WTC11 (cell line): ENCODE measurements around the gene RYR2. TPM values are rescaled to one million over a fixed set of nuclear protein-coding genes. Genes with fewer than 3 reads are reported as not detected.
A peak's percentile ranks its signal among the peaks of the same experiment; 100 is the strongest.
"Not testable (repeated sequence)": the region's sequence is repeated elsewhere in the genome, so short reads cannot be mapped to it uniquely, and the experiment has no call there.

Source experiments
- ATAC-seq: fragments of 200-7000 bp; cut with Tn5 transposase; 2 replicates; pipeline ENCODE4 v1.10.0; 2021; ENCODE audit warnings: mild to moderate bottlenecking, moderate library complexity
- CTCF ChIA-PET: fragments of 300-600 bp; sonication (Branson Sonifier 250); formaldehyde crosslinking; loops from one replicate; lab custom pipeline; 2021; ENCODE audit warnings: antibody characterized with exemption; lab: Charles Lee
- POLR2A ChIA-PET: fragments of 350-600 bp; sonication (Branson Sonifier 250); formaldehyde crosslinking; loops from one replicate; lab custom pipeline; 2021; ENCODE audit warnings: antibody characterized with exemption; lab: Charles Lee
- DNase-seq: peaks from one replicate; pipeline ENCODE4 v3.0.0; 2021; ENCODE audit warnings: low spot score
- H3K27ac Mint-ChIP-seq: 2 replicates; pipeline ENCODE4 v1.8.0; 2021; ENCODE audit warnings: mixed read lengths
- H3K27me3 Mint-ChIP-seq: 2 replicates; pipeline ENCODE4 v1.8.0; 2021; ENCODE audit warnings: low read depth, mild to moderate bottlenecking, moderate library complexity, mixed read lengths
- H3K36me3 Mint-ChIP-seq: 2 replicates; pipeline ENCODE4 v1.8.0; 2021; ENCODE audit warnings: mixed read lengths
- H3K4me1 Mint-ChIP-seq: 2 replicates; pipeline ENCODE4 v1.8.0; 2022; ENCODE audit warnings: mixed read lengths
- H3K4me3 Mint-ChIP-seq: 2 replicates; pipeline ENCODE4 v1.8.0; 2021; ENCODE audit warnings: mild to moderate bottlenecking, moderate library complexity, mixed read lengths
- H3K9me3 Mint-ChIP-seq: 2 replicates; pipeline ENCODE4 v1.8.0; 2021; ENCODE audit warnings: mixed read lengths
- MYBL2 ChIP-seq: sonication (generic); formaldehyde crosslinking; IDR thresholded peaks from 2 replicates; pipeline ENCODE4 v1.8.1; 2023; ENCODE audit warnings: mild to moderate bottlenecking, moderate library complexity, missing genetic modification reagents
- NFATC4 ChIP-seq: fragments of 250-450 bp; sonication (Bioruptor Pico); IDR thresholded peaks from 2 replicates; pipeline ENCODE4 v1.9.0; 2021; ENCODE audit warnings: mild to moderate bottlenecking
- NFE2L1 ChIP-seq: sonication (generic); formaldehyde crosslinking; IDR thresholded peaks from 2 replicates; pipeline ENCODE4 v1.8.1; 2023; ENCODE audit warnings: missing genetic modification reagents
- OVOL2 ChIP-seq: fragments of 250-450 bp; sonication (Bioruptor Pico); IDR thresholded peaks from 2 replicates; pipeline ENCODE4 v1.9.0; 2021; ENCODE audit warnings: mild to moderate bottlenecking, borderline replicate concordance
- PRRX2 ChIP-seq: fragments of 250-450 bp; sonication (Bioruptor Pico); IDR thresholded peaks from 2 replicates; pipeline ENCODE4 v1.8.0; 2021; ENCODE audit warnings: mild to moderate bottlenecking
- TCF7 ChIP-seq: sonication (generic); formaldehyde crosslinking; IDR thresholded peaks from 2 replicates; pipeline ENCODE4 v1.8.0; 2022; ENCODE audit warnings: mild to moderate bottlenecking, low read depth, missing genetic modification reagents, moderate library complexity
- ZNF219 ChIP-seq: sonication (generic); formaldehyde crosslinking; IDR thresholded peaks from 2 replicates; pipeline ENCODE4 v1.8.0; 2023; ENCODE audit warnings: missing genetic modification reagents, mild to moderate bottlenecking, borderline replicate concordance
- ZNF232 ChIP-seq: sonication (generic); formaldehyde crosslinking; IDR thresholded peaks from 2 replicates; pipeline ENCODE4 v1.8.0; 2022; ENCODE audit warnings: mild to moderate bottlenecking, missing genetic modification reagents
- total RNA-seq: library from RNA; stranded (reverse); gene quantifications from 3 replicates; pipeline ENCODE4 v1.2.3, GENCODE V29; 2021
- TF ChIP-seq, protein P1 (sequence below): sonication (generic); formaldehyde crosslinking; IDR thresholded peaks from 2 replicates; pipeline ENCODE4 v1.8.1; 2023; ENCODE audit warnings: mild to moderate bottlenecking, moderate library complexity, missing genetic modification reagents
- TF ChIP-seq, protein P2 (sequence below): fragments of 250-450 bp; sonication (Bioruptor Pico); IDR thresholded peaks from 2 replicates; pipeline ENCODE4 v1.9.0; 2021; ENCODE audit warnings: mild to moderate bottlenecking
- TF ChIP-seq, protein P3 (sequence below): sonication (generic); formaldehyde crosslinking; conservative IDR thresholded peaks from 2 replicates; pipeline ENCODE4 v1.8.1; 2023; ENCODE audit warnings: mild to moderate bottlenecking, low read depth, missing genetic modification reagents, moderate library complexity
- TF ChIP-seq, protein P4 (sequence below): sonication (generic); formaldehyde crosslinking; IDR thresholded peaks from 2 replicates; pipeline ENCODE4 v1.8.0; 2022; ENCODE audit warnings: mild to moderate bottlenecking, missing genetic modification reagents
- TF ChIP-seq, protein P5 (sequence below): fragments of 250-450 bp; sonication (Bioruptor Pico); IDR thresholded peaks from 2 replicates; pipeline ENCODE4 v2.1.2; 2022; ENCODE audit warnings: mild to moderate bottlenecking, moderate library complexity
- TF ChIP-seq, protein P6 (sequence below): fragments of 200-600 bp; IDR thresholded peaks from 2 replicates; pipeline ENCODE4 v1.8.0; 2022; ENCODE audit warnings: antibody characterized with exemption
- TF ChIP-seq, protein P7 (sequence below): fragments of 250-450 bp; sonication (Bioruptor Pico); IDR thresholded peaks from 2 replicates; pipeline ENCODE4 v1.9.0; 2021; ENCODE audit warnings: mild to moderate bottlenecking

RYR2 gene
- total RNA-seq, 1 experiment from 2014 or later = 7.9 TPM

DNA sequence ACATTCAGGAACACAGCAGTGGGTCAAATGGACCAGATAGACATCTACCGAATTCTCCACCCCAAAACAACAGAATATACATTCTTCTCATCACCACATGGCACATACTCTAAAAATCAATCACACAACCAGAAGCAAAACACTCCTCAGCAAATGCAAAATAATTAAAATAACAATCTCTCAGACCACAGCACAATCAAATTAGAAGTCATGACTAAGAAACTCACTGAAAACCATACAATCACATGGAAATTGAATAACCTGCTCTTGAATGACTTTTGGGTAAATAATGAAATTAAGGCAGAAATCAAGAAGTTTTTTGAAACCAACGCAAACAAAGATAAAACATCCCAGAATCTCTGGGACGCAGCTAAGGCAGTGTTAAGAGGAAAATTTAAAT, 799.5 kb downstream of the RYR2 start:
- TF ChIP-seq, protein P1, sequence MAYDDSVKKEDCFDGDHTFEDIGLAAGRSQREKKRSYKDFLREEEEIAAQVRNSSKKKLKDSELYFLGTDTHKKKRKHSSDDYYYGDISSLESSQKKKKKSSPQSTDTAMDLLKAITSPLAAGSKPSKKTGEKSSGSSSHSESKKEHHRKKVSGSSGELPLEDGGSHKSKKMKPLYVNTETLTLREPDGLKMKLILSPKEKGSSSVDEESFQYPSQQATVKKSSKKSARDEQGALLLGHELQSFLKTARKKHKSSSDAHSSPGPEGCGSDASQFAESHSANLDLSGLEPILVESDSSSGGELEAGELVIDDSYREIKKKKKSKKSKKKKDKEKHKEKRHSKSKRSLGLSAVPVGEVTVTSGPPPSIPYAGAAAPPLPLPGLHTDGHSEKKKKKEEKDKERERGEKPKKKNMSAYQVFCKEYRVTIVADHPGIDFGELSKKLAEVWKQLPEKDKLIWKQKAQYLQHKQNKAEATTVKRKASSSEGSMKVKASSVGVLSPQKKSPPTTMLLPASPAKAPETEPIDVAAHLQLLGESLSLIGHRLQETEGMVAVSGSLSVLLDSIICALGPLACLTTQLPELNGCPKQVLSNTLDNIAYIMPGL (CRISPR knock-in tag) = no peak
- TF ChIP-seq OVOL2 (no peak), PRRX2 (CRISPR knock-in tag) (no peak), MYBL2 (CRISPR knock-in tag) (no peak), NFATC4 (CRISPR knock-in tag) (no peak), ZNF219 (CRISPR knock-in tag) (no peak), TCF7 (CRISPR knock-in tag) (no peak), ZNF232 (CRISPR knock-in tag) (no peak), NFE2L1 (CRISPR knock-in tag) (no peak)
- TF ChIP-seq, protein P2, sequence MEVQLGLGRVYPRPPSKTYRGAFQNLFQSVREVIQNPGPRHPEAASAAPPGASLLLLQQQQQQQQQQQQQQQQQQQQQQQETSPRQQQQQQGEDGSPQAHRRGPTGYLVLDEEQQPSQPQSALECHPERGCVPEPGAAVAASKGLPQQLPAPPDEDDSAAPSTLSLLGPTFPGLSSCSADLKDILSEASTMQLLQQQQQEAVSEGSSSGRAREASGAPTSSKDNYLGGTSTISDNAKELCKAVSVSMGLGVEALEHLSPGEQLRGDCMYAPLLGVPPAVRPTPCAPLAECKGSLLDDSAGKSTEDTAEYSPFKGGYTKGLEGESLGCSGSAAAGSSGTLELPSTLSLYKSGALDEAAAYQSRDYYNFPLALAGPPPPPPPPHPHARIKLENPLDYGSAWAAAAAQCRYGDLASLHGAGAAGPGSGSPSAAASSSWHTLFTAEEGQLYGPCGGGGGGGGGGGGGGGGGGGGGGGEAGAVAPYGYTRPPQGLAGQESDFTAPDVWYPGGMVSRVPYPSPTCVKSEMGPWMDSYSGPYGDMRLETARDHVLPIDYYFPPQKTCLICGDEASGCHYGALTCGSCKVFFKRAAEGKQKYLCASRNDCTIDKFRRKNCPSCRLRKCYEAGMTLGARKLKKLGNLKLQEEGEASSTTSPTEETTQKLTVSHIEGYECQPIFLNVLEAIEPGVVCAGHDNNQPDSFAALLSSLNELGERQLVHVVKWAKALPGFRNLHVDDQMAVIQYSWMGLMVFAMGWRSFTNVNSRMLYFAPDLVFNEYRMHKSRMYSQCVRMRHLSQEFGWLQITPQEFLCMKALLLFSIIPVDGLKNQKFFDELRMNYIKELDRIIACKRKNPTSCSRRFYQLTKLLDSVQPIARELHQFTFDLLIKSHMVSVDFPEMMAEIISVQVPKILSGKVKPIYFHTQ = no peak
- TF ChIP-seq, protein P3, sequence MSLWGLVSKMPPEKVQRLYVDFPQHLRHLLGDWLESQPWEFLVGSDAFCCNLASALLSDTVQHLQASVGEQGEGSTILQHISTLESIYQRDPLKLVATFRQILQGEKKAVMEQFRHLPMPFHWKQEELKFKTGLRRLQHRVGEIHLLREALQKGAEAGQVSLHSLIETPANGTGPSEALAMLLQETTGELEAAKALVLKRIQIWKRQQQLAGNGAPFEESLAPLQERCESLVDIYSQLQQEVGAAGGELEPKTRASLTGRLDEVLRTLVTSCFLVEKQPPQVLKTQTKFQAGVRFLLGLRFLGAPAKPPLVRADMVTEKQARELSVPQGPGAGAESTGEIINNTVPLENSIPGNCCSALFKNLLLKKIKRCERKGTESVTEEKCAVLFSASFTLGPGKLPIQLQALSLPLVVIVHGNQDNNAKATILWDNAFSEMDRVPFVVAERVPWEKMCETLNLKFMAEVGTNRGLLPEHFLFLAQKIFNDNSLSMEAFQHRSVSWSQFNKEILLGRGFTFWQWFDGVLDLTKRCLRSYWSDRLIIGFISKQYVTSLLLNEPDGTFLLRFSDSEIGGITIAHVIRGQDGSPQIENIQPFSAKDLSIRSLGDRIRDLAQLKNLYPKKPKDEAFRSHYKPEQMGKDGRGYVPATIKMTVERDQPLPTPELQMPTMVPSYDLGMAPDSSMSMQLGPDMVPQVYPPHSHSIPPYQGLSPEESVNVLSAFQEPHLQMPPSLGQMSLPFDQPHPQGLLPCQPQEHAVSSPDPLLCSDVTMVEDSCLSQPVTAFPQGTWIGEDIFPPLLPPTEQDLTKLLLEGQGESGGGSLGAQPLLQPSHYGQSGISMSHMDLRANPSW (CRISPR knock-in tag) = no peak
- TF ChIP-seq, protein P4, sequence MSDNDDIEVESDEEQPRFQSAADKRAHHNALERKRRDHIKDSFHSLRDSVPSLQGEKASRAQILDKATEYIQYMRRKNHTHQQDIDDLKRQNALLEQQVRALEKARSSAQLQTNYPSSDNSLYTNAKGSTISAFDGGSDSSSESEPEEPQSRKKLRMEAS (CRISPR knock-in tag) = no peak
- TF ChIP-seq, protein P5, sequence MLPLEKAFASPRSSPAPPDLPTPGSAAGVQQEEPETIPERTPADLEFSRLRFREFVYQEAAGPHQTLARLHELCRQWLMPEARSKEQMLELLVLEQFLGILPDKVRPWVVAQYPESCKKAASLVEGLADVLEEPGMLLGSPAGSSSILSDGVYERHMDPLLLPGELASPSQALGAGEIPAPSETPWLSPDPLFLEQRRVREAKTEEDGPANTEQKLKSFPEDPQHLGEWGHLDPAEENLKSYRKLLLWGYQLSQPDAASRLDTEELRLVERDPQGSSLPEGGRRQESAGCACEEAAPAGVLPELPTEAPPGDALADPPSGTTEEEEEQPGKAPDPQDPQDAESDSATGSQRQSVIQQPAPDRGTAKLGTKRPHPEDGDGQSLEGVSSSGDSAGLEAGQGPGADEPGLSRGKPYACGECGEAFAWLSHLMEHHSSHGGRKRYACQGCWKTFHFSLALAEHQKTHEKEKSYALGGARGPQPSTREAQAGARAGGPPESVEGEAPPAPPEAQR (CRISPR knock-in tag) = no peak
- H3K9me3 Mint-ChIP-seq = peaks cover 32% of the 10 kb centered on the region
- ChIA-PET POLR2A (no interaction called here), CTCF (no interaction called here)
- peaks cover 7% of the 10 kb centered on the region for H3K4me1 Mint-ChIP-seq
- DNase-seq (no peak), ATAC-seq (no peak)
- H3K36me3 Mint-ChIP-seq = 0 out of 2 replicates have a peak, but pooled peaks cover 3% of the 10 kb centered on the region
- H3K4me3 Mint-ChIP-seq = no peak overlapping the region
- no peak overlapping the region for H3K27ac Mint-ChIP-seq
- H3K27me3 Mint-ChIP-seq = no peaks in the 10 kb centered on the region

DNA sequence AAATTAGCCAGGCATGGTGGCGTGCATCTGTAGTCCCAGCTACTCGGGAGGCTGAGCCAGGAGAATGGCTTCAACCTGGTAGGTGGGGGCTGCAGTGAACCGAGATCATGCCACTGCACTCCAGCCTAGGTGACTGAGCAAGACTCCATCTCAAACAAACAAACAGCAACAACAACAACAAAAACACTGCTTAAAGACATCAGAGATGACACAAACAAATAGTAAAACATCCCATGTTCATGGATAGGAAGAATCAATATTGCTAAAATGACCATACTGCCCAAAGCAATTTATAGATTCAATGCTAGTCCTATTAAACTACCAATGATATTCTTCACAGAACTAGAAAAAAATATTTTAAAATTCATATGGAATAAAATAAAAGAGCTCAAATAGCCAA, 801.5 kb downstream of the RYR2 start:
- POLR2A ChIA-PET, H3K36me3 Mint-ChIP-seq, H3K27ac Mint-ChIP-seq, ATAC-seq, H3K4me3 Mint-ChIP-seq, CTCF ChIA-PET, H3K4me1 Mint-ChIP-seq, DNase-seq, H3K27me3 Mint-ChIP-seq: not testable (repeated sequence)
- peaks cover 25% of the 10 kb centered on the region for H3K9me3 Mint-ChIP-seq

DNA sequence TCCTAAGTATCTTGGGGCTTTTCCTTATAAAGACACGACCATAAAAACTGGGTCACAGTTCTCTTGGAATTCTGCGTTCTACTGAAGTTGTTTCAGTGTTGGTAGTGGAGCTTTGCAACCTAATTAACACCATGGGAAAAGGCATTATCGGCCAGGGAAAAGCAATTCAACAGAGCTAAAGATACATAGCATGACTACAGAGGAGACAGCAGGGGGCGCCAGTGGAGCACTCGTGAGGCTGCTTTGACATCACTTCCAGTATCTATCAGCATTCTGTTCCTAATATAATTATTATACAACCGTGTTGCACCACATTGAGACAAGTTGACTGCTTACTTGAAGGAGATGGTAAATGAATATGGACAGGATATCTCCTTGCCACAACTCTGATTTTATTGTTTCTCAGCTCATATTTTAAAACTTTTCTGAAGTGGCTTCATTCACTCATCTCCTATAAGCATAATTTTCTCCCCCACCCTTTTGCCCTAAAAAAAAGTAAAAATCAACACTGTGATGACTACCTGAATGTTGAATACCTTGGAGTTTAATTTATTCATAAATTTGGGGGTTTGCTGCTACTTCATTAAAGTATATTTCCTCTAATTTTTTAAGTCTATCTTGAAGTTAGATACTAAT, 809.3 kb downstream of the RYR2 start:
- POLR2A ChIA-PET = no interaction called here
- Mint-ChIP-seq H3K27ac (no peak overlapping the region), H3K27me3 (no peaks in the 10 kb centered on the region), H3K36me3 (peaks cover 6% of the 10 kb centered on the region), H3K4me1 (peaks cover 17% of the 10 kb centered on the region), H3K9me3 (peaks cover 10% of the 10 kb centered on the region), H3K4me3 (no peak overlapping the region)
- TF ChIP-seq, protein P6, sequence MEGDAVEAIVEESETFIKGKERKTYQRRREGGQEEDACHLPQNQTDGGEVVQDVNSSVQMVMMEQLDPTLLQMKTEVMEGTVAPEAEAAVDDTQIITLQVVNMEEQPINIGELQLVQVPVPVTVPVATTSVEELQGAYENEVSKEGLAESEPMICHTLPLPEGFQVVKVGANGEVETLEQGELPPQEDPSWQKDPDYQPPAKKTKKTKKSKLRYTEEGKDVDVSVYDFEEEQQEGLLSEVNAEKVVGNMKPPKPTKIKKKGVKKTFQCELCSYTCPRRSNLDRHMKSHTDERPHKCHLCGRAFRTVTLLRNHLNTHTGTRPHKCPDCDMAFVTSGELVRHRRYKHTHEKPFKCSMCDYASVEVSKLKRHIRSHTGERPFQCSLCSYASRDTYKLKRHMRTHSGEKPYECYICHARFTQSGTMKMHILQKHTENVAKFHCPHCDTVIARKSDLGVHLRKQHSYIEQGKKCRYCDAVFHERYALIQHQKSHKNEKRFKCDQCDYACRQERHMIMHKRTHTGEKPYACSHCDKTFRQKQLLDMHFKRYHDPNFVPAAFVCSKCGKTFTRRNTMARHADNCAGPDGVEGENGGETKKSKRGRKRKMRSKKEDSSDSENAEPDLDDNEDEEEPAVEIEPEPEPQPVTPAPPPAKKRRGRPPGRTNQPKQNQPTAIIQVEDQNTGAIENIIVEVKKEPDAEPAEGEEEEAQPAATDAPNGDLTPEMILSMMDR = peak; percentile 78
- TF ChIP-seq, protein P7, sequence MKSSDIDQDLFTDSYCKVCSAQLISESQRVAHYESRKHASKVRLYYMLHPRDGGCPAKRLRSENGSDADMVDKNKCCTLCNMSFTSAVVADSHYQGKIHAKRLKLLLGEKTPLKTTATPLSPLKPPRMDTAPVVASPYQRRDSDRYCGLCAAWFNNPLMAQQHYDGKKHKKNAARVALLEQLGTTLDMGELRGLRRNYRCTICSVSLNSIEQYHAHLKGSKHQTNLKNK (CRISPR knock-in tag) = no peak
- DNase-seq = peak; percentile 81
- CTCF ChIA-PET = interaction anchor here (0.5 to 6.3 kb wide), 48 partner anchors 8 to 1963 kb away, joined by 3 to 77 read pairs (median 4); partner anchors contain the start of gene ZP4
- ATAC-seq = peak; percentile 88
